Measurements from ENCODE around the gene C12orf57. TPM values are rescaled to one million over a fixed set of nuclear protein-coding genes. Genes with fewer than 3 reads are reported as not detected.
A peak's percentile ranks its signal among the peaks of the same experiment; 100 is the strongest.

Gene C12orf57
- total and polyA plus RNA-seq, 9 of the 15 experiments (the other 6 are each of a cell fraction or from before 2014, with no cell fraction given): 26.7 to 191 (median 107) TPM

- TF ChIP-seq ZNF639 (CRISPR knock-in tag; conservative IDR thresholded peaks at IDR 0.05 in 1 of 2, IDR thresholded peaks at IDR 0.05 in 1 of 2) (peak in 1 of 2 experiments; percentile 59; a peak in 2 of 4 replicates), MLX (CRISPR knock-in tag; conservative IDR thresholded peaks at IDR 0.05) (no peak), RBBP5 (IDR thresholded peaks at IDR 0.05; ENCODE audit: borderline replicate concordance, insufficient read depth, low read length, poor library complexity, severe bottlenecking) (peak; percentile 67)
- TF ChIP-seq, protein P1, sequence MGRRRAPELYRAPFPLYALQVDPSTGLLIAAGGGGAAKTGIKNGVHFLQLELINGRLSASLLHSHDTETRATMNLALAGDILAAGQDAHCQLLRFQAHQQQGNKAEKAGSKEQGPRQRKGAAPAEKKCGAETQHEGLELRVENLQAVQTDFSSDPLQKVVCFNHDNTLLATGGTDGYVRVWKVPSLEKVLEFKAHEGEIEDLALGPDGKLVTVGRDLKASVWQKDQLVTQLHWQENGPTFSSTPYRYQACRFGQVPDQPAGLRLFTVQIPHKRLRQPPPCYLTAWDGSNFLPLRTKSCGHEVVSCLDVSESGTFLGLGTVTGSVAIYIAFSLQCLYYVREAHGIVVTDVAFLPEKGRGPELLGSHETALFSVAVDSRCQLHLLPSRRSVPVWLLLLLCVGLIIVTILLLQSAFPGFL (CRISPR knock-in tag; IDR thresholded peaks at IDR 0.05): no peak
Measured at GRCh38 chr12:6961278-6961694, 17.5 kb downstream of the C12orf57 start (continued).
